GM10266 (cell line): ENCODE results near the gene TRIM2.

Experiments
- DNase-seq: peaks from one replicate; pipeline ENCODE4 v3.0.0; 2012; ENCODE audit errors: extremely low spot score
- TF ChIP-seq, protein P1 (sequence below): IDR thresholded peaks from 2 replicates; pipeline ENCODE4 v1.5.1; 2012; ENCODE audit warnings: mild to moderate bottlenecking, low read depth; ENCODE audit not compliant: control insufficient read depth, insufficient read depth; ENCODE audit errors: missing control alignments

The TRIM2 gene

DNA sequence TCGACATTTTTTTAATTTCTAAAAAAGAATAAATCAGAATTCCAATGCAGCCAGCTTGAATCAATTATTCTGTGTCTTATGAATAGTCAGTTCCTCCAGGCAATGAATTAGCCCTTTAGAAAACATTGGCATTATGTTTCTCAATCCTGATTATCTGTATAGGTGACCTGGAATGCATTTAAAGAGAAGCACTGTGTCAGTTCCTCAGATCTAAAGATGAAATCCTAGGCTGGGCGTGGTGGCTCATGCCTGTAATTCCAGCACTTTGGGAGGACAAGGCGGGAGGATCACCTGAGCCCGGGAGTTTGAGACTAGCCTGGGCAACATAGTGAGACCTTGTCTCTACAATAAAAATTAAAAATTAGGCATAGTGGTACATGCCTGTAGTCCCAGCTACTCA, 183.7 kb downstream of the TRIM2 start:
- no peak for DNase-seq
- TF ChIP-seq, protein P1, sequence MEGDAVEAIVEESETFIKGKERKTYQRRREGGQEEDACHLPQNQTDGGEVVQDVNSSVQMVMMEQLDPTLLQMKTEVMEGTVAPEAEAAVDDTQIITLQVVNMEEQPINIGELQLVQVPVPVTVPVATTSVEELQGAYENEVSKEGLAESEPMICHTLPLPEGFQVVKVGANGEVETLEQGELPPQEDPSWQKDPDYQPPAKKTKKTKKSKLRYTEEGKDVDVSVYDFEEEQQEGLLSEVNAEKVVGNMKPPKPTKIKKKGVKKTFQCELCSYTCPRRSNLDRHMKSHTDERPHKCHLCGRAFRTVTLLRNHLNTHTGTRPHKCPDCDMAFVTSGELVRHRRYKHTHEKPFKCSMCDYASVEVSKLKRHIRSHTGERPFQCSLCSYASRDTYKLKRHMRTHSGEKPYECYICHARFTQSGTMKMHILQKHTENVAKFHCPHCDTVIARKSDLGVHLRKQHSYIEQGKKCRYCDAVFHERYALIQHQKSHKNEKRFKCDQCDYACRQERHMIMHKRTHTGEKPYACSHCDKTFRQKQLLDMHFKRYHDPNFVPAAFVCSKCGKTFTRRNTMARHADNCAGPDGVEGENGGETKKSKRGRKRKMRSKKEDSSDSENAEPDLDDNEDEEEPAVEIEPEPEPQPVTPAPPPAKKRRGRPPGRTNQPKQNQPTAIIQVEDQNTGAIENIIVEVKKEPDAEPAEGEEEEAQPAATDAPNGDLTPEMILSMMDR: no peak
